ENCODE measurements around the gene TRPT1. TPM values are rescaled to one million over a fixed set of nuclear protein-coding genes. Genes with fewer than 3 reads are reported as not detected.

The TRPT1 gene
- polyA plus RNA-seq, 3 donors = 24.8 to 34.6 (median 31.6) TPM

DNA sequence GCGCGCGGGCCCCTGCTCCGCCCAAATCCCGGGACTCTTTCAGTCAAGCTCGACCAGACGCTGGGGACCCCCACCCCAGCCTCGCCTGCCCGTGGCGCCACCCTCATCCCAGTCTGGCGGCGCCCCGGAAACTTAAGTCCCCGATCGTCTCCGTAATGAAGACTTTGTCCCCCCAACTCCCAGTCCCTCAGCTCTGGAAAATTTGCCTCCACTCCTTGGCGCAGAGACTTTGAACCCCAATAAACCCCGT, 25.7 kb upstream of the TRPT1 start:
- H3K36me3 Mint-ChIP-seq = peaks cover 18 to 27% of the 10 kb centered on the region in 2 donors
- H3K4me3 Mint-ChIP-seq = peak overlapping the region; percentile 89 to 96
- WGBS (ENCODE audit: insufficient coverage) = under 1% methylated on average over 18 of the region's 18 CpGs
- peak overlapping the region; percentile 69 to 90 (median 80) for H3K27ac Mint-ChIP-seq
- DNase-seq = no peak
- Histone ChIP-seq H3K4me1 (ENCODE audit: control insufficient read depth in 1 of 2, insufficient read depth in 2 of 2, low read length in 2 of 2) (peaks cover 36 to 53% of the 10 kb centered on the region in 2 donors), H3K79me2 (ENCODE audit: insufficient read depth, low read length) (peaks cover 18% of the 10 kb centered on the region), H3K9ac (ENCODE audit: insufficient read depth, low read length, poor library complexity, severe bottlenecking) (peak overlapping the region; percentile 69), H3K9me3 (replicated peaks in 1 of 2; ENCODE audit: control insufficient read depth in 1 of 2, insufficient read depth in 1 of 2, low read length in 2 of 2) (no peaks in the 10 kb centered on the region), H3K4me2 (replicated peaks; ENCODE audit: extremely low read depth, low read length, poor library complexity, severe bottlenecking) (peak overlapping the region; percentile 98), H3K27ac (ENCODE audit: low read depth in 1 of 2, low read length in 2 of 2) (peak overlapping the region in 1 of 2 donors; percentile 74), H3K36me3 (replicated peaks in 1 of 2; ENCODE audit: control insufficient read depth in 1 of 2, insufficient read depth in 2 of 2, low read length in 2 of 2) (peaks cover 21 to 26% of the 10 kb centered on the region in 2 donors), H2AFZ (ENCODE audit: insufficient read depth, low read depth, low read length, poor library complexity, severe bottlenecking) (peak overlapping the region; percentile 72), H4K20me1 (ENCODE audit: insufficient read depth, low read length) (peaks cover 28% of the 10 kb centered on the region), H3K27me3 (ENCODE audit: control insufficient read depth in 2 of 2, insufficient read depth in 2 of 2, low read length in 2 of 2) (no peaks in the 10 kb centered on the region), H3K4me3 (replicated peaks in 1 of 3; ENCODE audit: low read depth in 2 of 3, low read length in 3 of 3) (peak overlapping the region; percentile 75 to 87 (median 83))
- H3K4me1 Mint-ChIP-seq = peaks cover 38% of the 10 kb centered on the region
- intact Hi-C loops (cut with micrococcal nuclease) = loop anchor here (2.0 to 5.0 kb wide), 3 partner anchors 17 to 49 kb away; partner anchors contain the start of genes CATSPERZ (in 1 of the 2) and GPR137 (in 1 of the 2)
- no peaks in the 10 kb centered on the region for H3K9me3 Mint-ChIP-seq
- H3K27me3 Mint-ChIP-seq (ENCODE audit: low read depth in 3 of 3) = peaks cover 3 to 10% (median 8%) of the 10 kb centered on the region in 3 donors
- no peak for TF ChIP-seq CTCF (IDR thresholded peaks at IDR 0.05)

- peaks cover 28% of the 10 kb centered on the region for H4K20me1 ChIP-seq (ENCODE audit: insufficient read depth, low read length)
- Mint-ChIP-seq H3K4me3 (peak within 1 kb of the TSS; percentile 89 to 96), H3K27ac (peak within 1 kb of the TSS; percentile 73 to 90 (median 80)), H3K36me3 (peaks cover 13 to 22% of the 10 kb centered on the region in 2 donors), H3K27me3 (ENCODE audit: low read depth in 3 of 3) (peaks cover 3 to 10% (median 8%) of the 10 kb centered on the region in 3 donors), H3K9me3 (no peaks in the 10 kb centered on the region), H3K4me1 (peaks cover 38% of the 10 kb centered on the region)
- intact Hi-C loops (cut with micrococcal nuclease) = loop anchor here in 1 of 2 donors (2.0 to 5.0 kb wide), 2 partner anchors 36 to 50 kb away; partner anchors contain the start of genes CATSPERZ and GPR137
- peaks cover 19% of the 10 kb centered on the region for H3K79me2 ChIP-seq (ENCODE audit: insufficient read depth, low read length)
- peak within 1 kb of the TSS; percentile 69 for H3K9ac ChIP-seq (ENCODE audit: insufficient read depth, low read length, poor library complexity, severe bottlenecking)
- peak within 1 kb of the TSS; percentile 98 for H3K4me2 ChIP-seq (replicated peaks; ENCODE audit: extremely low read depth, low read length, poor library complexity, severe bottlenecking)
- H3K9me3 ChIP-seq (replicated peaks in 1 of 2; ENCODE audit: control insufficient read depth in 1 of 2, insufficient read depth in 1 of 2, low read length in 2 of 2) = no peaks in the 10 kb centered on the region
- H3K27me3 ChIP-seq (ENCODE audit: control insufficient read depth in 2 of 2, insufficient read depth in 2 of 2, low read length in 2 of 2) = no peaks in the 10 kb centered on the region
- DNase-seq = peak; percentile 22 to 64 (median 61)
- TF ChIP-seq CTCF (IDR thresholded peaks at IDR 0.05) = peak; percentile 83
- peak within 1 kb of the TSS; percentile 75 to 87 (median 83) for H3K4me3 ChIP-seq (replicated peaks in 1 of 3; ENCODE audit: low read depth in 2 of 3, low read length in 3 of 3)
- WGBS (ENCODE audit: insufficient coverage) = under 1% methylated on average over 75 of the region's 75 CpGs
- peaks cover 38 to 55% of the 10 kb centered on the region in 2 donors for H3K4me1 ChIP-seq (ENCODE audit: control insufficient read depth in 1 of 2, insufficient read depth in 2 of 2, low read length in 2 of 2)
- peaks cover 16 to 21% of the 10 kb centered on the region in 2 donors for H3K36me3 ChIP-seq (replicated peaks in 1 of 2; ENCODE audit: control insufficient read depth in 1 of 2, insufficient read depth in 2 of 2, low read length in 2 of 2)
- peak within 1 kb of the TSS; percentile 79 for H2AFZ ChIP-seq (ENCODE audit: insufficient read depth, low read depth, low read length, poor library complexity, severe bottlenecking)
- peak within 1 kb of the TSS in 1 of 2 donors; percentile 74 for H3K27ac ChIP-seq (ENCODE audit: low read depth in 1 of 2, low read length in 2 of 2)
Measured at GRCh38 chr11:64251016-64251752, 25.2 kb upstream of the TRPT1 start, which contains the start of gene PLCB3. Gene PLCB3, plus strand, starts transcription at chr11:64251530. Its CDS starts 120 bp downstream, at chr11:64251650.
